Liver (tissue), 9 donors: Measurements from ENCODE around the gene ZNRF2. TPM values are rescaled to one million over a fixed set of nuclear protein-coding genes. Genes with fewer than 3 reads are reported as not detected.

Source experiments
- DNase-seq: peaks from one replicate; pipeline ENCODE4 v3.0.0-alpha.2; 2017; ENCODE audit warnings: low spot score
- H3K27ac ChIP-seq, 2 donors: one replicate each; pipeline ENCODE4 v1.7.0; 2013; ENCODE audit warnings: inconsistent platforms in 2 of 2, low read length in 2 of 2, control low read depth in 1 of 2, low read depth in 1 of 2, mild to moderate bottlenecking in 1 of 2
- H3K27me3 ChIP-seq, 4 donors: one replicate each; pipeline versions ENCODE4 v1.6.1 to v1.7.0; 2013; ENCODE audit warnings: low read length in 3 of 4, inconsistent platforms in 1 of 4, mild to moderate bottlenecking in 1 of 4, moderate library complexity in 1 of 4; ENCODE audit not compliant: control insufficient read depth in 4 of 4, insufficient read depth in 4 of 4
- H3K36me3 ChIP-seq, 4 donors: one replicate each; pipeline versions ENCODE4 v1.6.1 to v1.7.0; 2013; ENCODE audit warnings: low read length in 3 of 4, mild to moderate bottlenecking in 3 of 4, low read depth in 1 of 4, moderate library complexity in 1 of 4; ENCODE audit not compliant: control insufficient read depth in 4 of 4, insufficient read depth in 3 of 4
- H3K4me1 ChIP-seq, 4 donors: one replicate each; pipeline versions ENCODE4 v1.6.1 to v1.7.0; 2013; ENCODE audit warnings: low read length in 3 of 4, mild to moderate bottlenecking in 3 of 4, moderate library complexity in 1 of 4; ENCODE audit not compliant: control insufficient read depth in 4 of 4, insufficient read depth in 4 of 4
- H3K4me3 ChIP-seq, 3 donors: one replicate each; pipeline versions ENCODE4 v1.6.1 to v1.7.0; 2013; ENCODE audit warnings: low read length in 3 of 3, control low read depth in 1 of 3, low read depth in 1 of 3, mild to moderate bottlenecking in 1 of 3
- H3K9ac ChIP-seq, 2 donors: one replicate each; pipeline ENCODE4 v1.7.0; 2013; ENCODE audit warnings: low read length in 2 of 2, mild to moderate bottlenecking in 2 of 2, moderate library complexity in 2 of 2, control low read depth in 1 of 2, low read depth in 1 of 2
- H3K9me3 ChIP-seq, 4 donors: one replicate each; pipeline versions ENCODE4 v1.6.1 to v1.7.0; 2013; ENCODE audit warnings: low read length in 3 of 4; ENCODE audit not compliant: control insufficient read depth in 4 of 4
- ATF3 ChIP-seq: IDR thresholded peaks from 2 replicates; pipeline ENCODE4 v1.6.1; 2016; ENCODE audit warnings: antibody characterized with exemption
- CTCF ChIP-seq: fragments of 150-350 bp; IDR thresholded peaks from 2 replicates; pipeline ENCODE4 v1.5.1; 2017; ENCODE audit warnings: improper control_type of control experiment, low read depth, low read length; ENCODE audit not compliant: missing input control
- EGR1 ChIP-seq, 2 donors: IDR thresholded peaks; 2 replicates each; pipeline ENCODE4 v1.6.1; 2016 to 2018; ENCODE audit warnings: antibody characterized with exemption in 2 of 2, low read depth in 2 of 2
- FOXA1 ChIP-seq: IDR thresholded peaks from 2 replicates; pipeline ENCODE4 v1.6.1; 2016; ENCODE audit warnings: antibody characterized with exemption
- GABPA ChIP-seq, 2 donors: IDR thresholded peaks in 1 of 2; conservative IDR thresholded peaks in 1 of 2; 2 replicates each; pipeline ENCODE4 v1.6.1; 2016; ENCODE audit warnings: antibody characterized with exemption in 2 of 2, mild to moderate bottlenecking in 1 of 2, moderate library complexity in 1 of 2
- HNF4A ChIP-seq, 2 donors: conservative IDR thresholded peaks; 2 replicates each; pipeline ENCODE4 v1.6.1; 2016; ENCODE audit warnings: antibody characterized with exemption in 2 of 2, mild to moderate bottlenecking in 2 of 2
- HNF4G ChIP-seq: IDR thresholded peaks from 2 replicates; pipeline ENCODE4 v1.6.1; 2016; ENCODE audit warnings: antibody characterized with exemption
- JUND ChIP-seq, 2 donors: IDR thresholded peaks; 2 replicates each; pipeline ENCODE4 v1.6.1; 2016; ENCODE audit warnings: antibody characterized with exemption in 2 of 2
- MAX ChIP-seq: IDR thresholded peaks from 2 replicates; pipeline ENCODE4 v1.6.1; 2016; ENCODE audit warnings: antibody characterized with exemption
- NR2F2 ChIP-seq: IDR thresholded peaks from 2 replicates; pipeline ENCODE4 v1.6.1; 2016; ENCODE audit warnings: antibody characterized with exemption
- RAD21 ChIP-seq, 2 donors: IDR thresholded peaks; 2 replicates each; pipeline ENCODE4 v1.6.1; 2016; ENCODE audit warnings: antibody characterized with exemption in 2 of 2, mild to moderate bottlenecking in 2 of 2
- REST ChIP-seq: IDR thresholded peaks from 2 replicates; pipeline ENCODE4 v1.6.1; 2016; ENCODE audit warnings: antibody characterized with exemption, mild to moderate bottlenecking
- RXRA ChIP-seq, 2 donors: IDR thresholded peaks; 2 replicates each; pipeline ENCODE4 v1.6.1; 2017 to 2018; ENCODE audit warnings: antibody characterized with exemption in 2 of 2, mild to moderate bottlenecking in 1 of 2
- SP1 ChIP-seq: IDR thresholded peaks from 2 replicates; pipeline ENCODE4 v1.6.1; 2018; ENCODE audit warnings: antibody characterized with exemption, mild to moderate bottlenecking
- TAF1 ChIP-seq: conservative IDR thresholded peaks from 2 replicates; pipeline ENCODE4 v1.6.1; 2016; ENCODE audit warnings: antibody characterized with exemption, mild to moderate bottlenecking
- YY1 ChIP-seq: IDR thresholded peaks from 2 replicates; pipeline ENCODE4 v1.6.1; 2016; ENCODE audit warnings: antibody characterized with exemption, mild to moderate bottlenecking
- ZBTB33 ChIP-seq: IDR thresholded peaks from 2 replicates; pipeline ENCODE4 v1.6.1; 2016; ENCODE audit warnings: antibody characterized with exemption
- WGBS: extraction: QIAGEN DNeasy Blood & Tissue Kit; methylation state at CpG from one replicate; pipeline ENCODE4 v1.1.7; 2013; 5-methylcytosine and 5-hydroxymethylcytosine counted together
- polyA plus RNA-seq, 2 donors: library from polyadenylated mRNA; stranded (reverse) in 1 of 2; unstranded in 1 of 2; fragments of 200-250 nt in 1 of 2; fragments of >200 nt in 1 of 2; fragmentation: Nextera tagmentation in 1 of 2; extraction: Ambion mirVana in 1 of 2; gene quantifications; one replicate each; pipeline versions ENCODE4 v1.2.1 to v1.2.3, GENCODE V29; 2013 to 2015
- total RNA-seq, 2 donors: library from RNA; depleted of rRNA; stranded (reverse); fragments of >200 nt; gene quantifications; one replicate each; pipeline ENCODE4 v1.2.3, GENCODE V29; 2014
- donor health status: healthy.
- donor health status: healthy.
- donor health status: healthy.
- donor health status: healthy.
- donor health status: healthy.

The ZNRF2 gene
- total and polyA plus RNA-seq, 4 donors = 6.9 to 30.0 (median 12.7) TPM

- TF ChIP-seq MAX (no peak), RXRA (IDR thresholded peaks at IDR 0.05) (no peak), CTCF (no peak), HNF4A (conservative IDR thresholded peaks at IDR 0.05) (no peak), GABPA (IDR thresholded peaks at IDR 0.05 in 1 of 2, conservative IDR thresholded peaks at IDR 0.05 in 1 of 2) (no peak), HNF4G (no peak)
- Histone ChIP-seq H3K4me1 (no peaks in the 10 kb centered on the region), H3K27ac (no peak overlapping the region), H3K9me3 (no peaks in the 10 kb centered on the region), H3K36me3 (no peaks in the 10 kb centered on the region), H3K4me3 (no peak overlapping the region), H3K27me3 (no peaks in the 10 kb centered on the region), H3K9ac (no peak overlapping the region)
- 88% methylated on average over 3 of the region's 3 CpGs for WGBS
- no peak for DNase-seq
Observed at GRCh38 chr7:30363778-30364563, 79.6 kb downstream of the ZNRF2 start.

- WGBS = 97% methylated on average over 1 of the region's 1 CpG
- TF ChIP-seq RAD21 (IDR thresholded peaks at IDR 0.05) (no peak), SP1 (no peak), EGR1 (IDR thresholded peaks at IDR 0.05; ENCODE audit: low read depth in 2 of 2) (no peak), ATF3 (no peak), FOXA1 (no peak), HNF4A (conservative IDR thresholded peaks at IDR 0.05) (no peak), GABPA (IDR thresholded peaks at IDR 0.05 in 1 of 2, conservative IDR thresholded peaks at IDR 0.05 in 1 of 2) (no peak), REST (no peak), CTCF (no peak), YY1 (no peak), MAX (no peak), HNF4G (no peak), JUND (IDR thresholded peaks at IDR 0.05) (no peak), NR2F2 (no peak), TAF1 (no peak), ZBTB33 (no peak)
- no peak overlapping the region for H3K4me3 ChIP-seq
Observed at GRCh38 chr7:30364773-30365172, 80.4 kb downstream of the ZNRF2 start.

More at GRCh38 chr7:30364773-30365172, 80.4 kb downstream of the ZNRF2 start:
- Histone ChIP-seq H3K27me3 (no peaks in the 10 kb centered on the region), H3K4me1 (no peaks in the 10 kb centered on the region), H3K36me3 (no peaks in the 10 kb centered on the region), H3K9ac (no peak overlapping the region), H3K27ac (no peak overlapping the region), H3K9me3 (no peaks in the 10 kb centered on the region)
- no peak for DNase-seq
